Tibial nerve (tissue), 4 donors: ENCODE results near the gene RGS6.

Experiments
- CTCF ChIP-seq, 5 experiments: fragments of 200-600 bp in 3 of 5; fragments of 450-650 bp in 2 of 5; sonication (generic) in 3 of 5; IDR thresholded peaks; one replicate each; pipeline ENCODE4 v1.5.1; 2016 to 2019; ENCODE audit warnings: antibody characterized with exemption in 5 of 5, mild to moderate bottlenecking in 3 of 5, moderate library complexity in 2 of 5
- EP300 ChIP-seq, 2 donors: sonication (generic); formaldehyde crosslinking; IDR thresholded peaks; one replicate each; pipeline ENCODE4 v1.6.1; 2017; ENCODE audit warnings: antibody characterized with exemption in 2 of 2, mild to moderate bottlenecking in 1 of 2
- POLR2A ChIP-seq, 2 donors: fragments of 450-650 bp; IDR thresholded peaks; one replicate each; pipeline ENCODE4 v1.6.1; 2017; ENCODE audit warnings: antibody characterized with exemption in 2 of 2, mild to moderate bottlenecking in 2 of 2, moderate library complexity in 2 of 2

- no peak for TF ChIP-seq POLR2A (IDR thresholded peaks at IDR 0.05)
- TF ChIP-seq EP300 (IDR thresholded peaks at IDR 0.05), result no peak
- TF ChIP-seq CTCF (IDR thresholded peaks at IDR 0.05), result no peak
Measured at GRCh38 chr14:72524295-72524629, 592.0 kb downstream of the RGS6 start.
